ENCODE measurements around the gene NUMA1. TPM values are rescaled to one million over a fixed set of nuclear protein-coding genes. Genes with fewer than 3 reads are reported as not detected.

Gene NUMA1
- polyA plus RNA-seq, 4 donors: 68.1 to 286 (median 119) TPM

DNA sequence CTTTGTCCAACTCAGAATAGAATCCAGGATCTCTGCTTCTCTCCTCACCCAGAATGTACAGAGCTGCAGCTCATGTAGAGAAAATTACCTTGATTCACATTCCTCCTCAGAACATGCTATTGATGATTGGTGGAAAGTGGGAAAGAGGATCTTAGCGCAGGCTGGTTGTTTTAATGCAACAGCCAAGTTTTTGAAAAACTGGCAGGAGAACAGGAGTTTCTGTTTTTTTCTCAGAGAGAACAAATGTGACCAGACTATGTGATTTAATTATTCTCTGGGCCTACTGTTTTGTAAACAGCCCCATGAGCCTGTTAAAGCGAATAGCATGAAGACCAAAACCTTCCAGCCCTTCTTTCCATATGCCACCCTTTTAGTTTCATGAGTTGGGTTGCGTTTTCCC lies 100.7 kb downstream of the NUMA1 start:
- no peak overlapping the region for H3K4me3 ChIP-seq (ENCODE audit: low read depth in 1 of 3, low read length in 3 of 3)
- H3K36me3 ChIP-seq (ENCODE audit: control insufficient read depth in 3 of 3, insufficient read depth in 2 of 3, low read depth in 1 of 3, low read length in 3 of 3): peaks cover 4 to 24% (median 11%) of the 10 kb centered on the region in 3 donors
- WGBS, 3 donors: 85 to 94% (median 91%) methylated on average over 3 of the region's 3 CpGs
- FAIRE-seq (no peak), DNase-seq (no peak)
- H3K9me3 ChIP-seq (ENCODE audit: control insufficient read depth in 2 of 2, insufficient read depth in 1 of 2, low read depth in 1 of 2, low read length in 1 of 2): no peaks in the 10 kb centered on the region
- H3K27me3 ChIP-seq (ENCODE audit: control insufficient read depth in 3 of 3, insufficient read depth in 3 of 3, low read length in 3 of 3): no peaks in the 10 kb centered on the region
- no peak overlapping the region for H3K27ac ChIP-seq (ENCODE audit: low read depth in 1 of 3, low read length in 2 of 3)
- H3K4me1 ChIP-seq (ENCODE audit: control insufficient read depth in 3 of 3, insufficient read depth in 2 of 3, low read depth in 1 of 3, low read length in 2 of 3): no peaks in the 10 kb centered on the region

DNA sequence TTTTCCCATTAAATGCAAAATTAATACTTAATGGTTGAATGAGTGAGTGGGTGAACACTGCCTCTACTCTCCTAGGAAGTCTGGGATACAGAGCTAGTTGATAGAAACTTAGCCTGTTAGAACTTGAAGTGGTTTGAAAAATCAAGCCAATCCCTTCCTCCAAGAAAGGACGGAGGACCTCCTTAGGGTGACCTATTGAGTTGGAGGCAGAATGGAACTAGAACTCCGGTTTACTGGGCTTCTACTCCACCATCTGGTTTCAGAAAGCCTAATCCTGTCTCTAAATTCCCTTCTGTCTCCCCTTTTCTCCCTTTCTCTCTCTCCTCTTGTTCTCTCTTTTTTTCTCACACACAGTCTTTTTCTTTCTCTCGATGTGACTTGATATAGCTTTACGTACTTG lies 101.2 kb downstream of the NUMA1 start:
- Histone ChIP-seq H3K4me3 (ENCODE audit: low read depth in 1 of 3, low read length in 3 of 3) (no peak overlapping the region), H3K27ac (ENCODE audit: low read depth in 1 of 3, low read length in 2 of 3) (no peak overlapping the region), H3K27me3 (ENCODE audit: control insufficient read depth in 3 of 3, insufficient read depth in 3 of 3, low read length in 3 of 3) (no peaks in the 10 kb centered on the region), H3K4me1 (ENCODE audit: control insufficient read depth in 3 of 3, insufficient read depth in 2 of 3, low read depth in 1 of 3, low read length in 2 of 3) (no peaks in the 10 kb centered on the region), H3K9me3 (ENCODE audit: control insufficient read depth in 2 of 2, insufficient read depth in 1 of 2, low read depth in 1 of 2, low read length in 1 of 2) (no peaks in the 10 kb centered on the region), H3K36me3 (ENCODE audit: control insufficient read depth in 3 of 3, insufficient read depth in 2 of 3, low read depth in 1 of 3, low read length in 3 of 3) (peaks cover 4 to 19% (median 11%) of the 10 kb centered on the region in 3 donors)
- DNase-seq (no peak), FAIRE-seq (no peak)
- WGBS, 3 donors: 92 to 97% (median 95%) methylated on average over 4 of the region's 4 CpGs

DNA sequence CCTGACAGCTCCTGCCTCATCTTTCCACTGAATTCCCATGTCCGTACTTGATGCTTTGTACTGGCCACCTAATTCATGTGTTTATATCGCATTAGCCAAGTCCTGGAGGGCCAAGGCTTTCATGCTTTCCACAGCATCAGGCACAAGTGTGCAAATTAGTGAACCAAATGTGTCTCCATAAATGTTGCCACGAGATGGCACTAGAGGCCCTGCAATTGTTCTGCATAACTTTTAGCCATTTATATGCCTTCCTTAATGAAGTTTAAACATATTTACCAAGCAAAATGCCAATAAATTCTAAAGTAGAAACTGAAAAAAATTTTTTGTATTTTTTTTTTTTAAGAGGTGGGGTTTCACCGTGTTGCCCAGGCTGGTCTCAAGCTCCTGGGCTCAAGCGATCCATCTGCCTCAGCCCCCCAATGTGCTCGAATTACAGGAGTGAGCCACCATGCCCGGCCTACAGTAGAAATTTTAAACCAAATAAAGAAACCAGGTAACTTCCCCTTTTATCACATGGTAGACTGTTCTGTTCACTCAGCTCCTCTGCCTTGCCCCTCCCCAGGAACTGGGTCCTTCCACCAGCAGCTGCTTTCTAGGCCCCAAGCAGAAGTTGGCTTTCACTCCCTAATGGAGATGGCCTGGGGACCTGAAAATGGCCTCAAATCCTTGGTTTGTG lies 102.5 kb downstream of the NUMA1 start:
- peaks cover 2 to 16% (median 9%) of the 10 kb centered on the region in 3 donors for H3K36me3 ChIP-seq (ENCODE audit: control insufficient read depth in 3 of 3, insufficient read depth in 2 of 3, low read depth in 1 of 3, low read length in 3 of 3)
- DNase-seq: peak; percentile 59 to 71
- no peak overlapping the region for H3K27ac ChIP-seq (ENCODE audit: low read depth in 1 of 3, low read length in 2 of 3)
- H3K4me3 ChIP-seq (ENCODE audit: low read depth in 1 of 3, low read length in 3 of 3): no peak overlapping the region
- H3K27me3 ChIP-seq (ENCODE audit: control insufficient read depth in 3 of 3, insufficient read depth in 3 of 3, low read length in 3 of 3): no peaks in the 10 kb centered on the region
- no peaks in the 10 kb centered on the region for H3K4me1 ChIP-seq (ENCODE audit: control insufficient read depth in 3 of 3, insufficient read depth in 2 of 3, low read depth in 1 of 3, low read length in 2 of 3)
- WGBS, 3 donors: 57 to 61% (median 58%) methylated on average over 7 of the region's 7 CpGs
- no peaks in the 10 kb centered on the region for H3K9me3 ChIP-seq (ENCODE audit: control insufficient read depth in 2 of 2, insufficient read depth in 1 of 2, low read depth in 1 of 2, low read length in 1 of 2)
- no peak for FAIRE-seq

DNA sequence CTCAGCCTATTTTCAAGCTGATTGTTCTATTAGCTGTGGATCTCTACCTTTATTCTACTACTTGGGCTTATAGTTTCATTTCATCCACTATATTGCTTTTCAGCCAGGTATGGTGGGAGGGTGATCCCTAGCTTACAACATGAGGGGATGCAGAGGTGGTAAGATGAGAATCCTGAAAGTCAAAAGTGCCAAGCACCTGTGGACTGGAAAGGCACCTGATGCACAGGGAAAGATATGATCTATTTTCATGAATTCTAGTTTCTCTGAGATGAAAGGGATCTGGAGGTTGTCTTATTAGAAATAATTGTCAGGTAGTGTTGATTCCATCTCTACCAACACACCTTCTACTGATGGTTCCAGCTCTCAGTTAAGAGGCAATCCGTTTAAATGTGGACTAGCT lies 103.3 kb downstream of the NUMA1 start:
- FAIRE-seq (no peak), DNase-seq (no peak)
- Histone ChIP-seq H3K27me3 (ENCODE audit: control insufficient read depth in 3 of 3, insufficient read depth in 3 of 3, low read length in 3 of 3) (no peaks in the 10 kb centered on the region), H3K36me3 (ENCODE audit: control insufficient read depth in 3 of 3, insufficient read depth in 2 of 3, low read depth in 1 of 3, low read length in 3 of 3) (peaks cover 2 to 15% (median 9%) of the 10 kb centered on the region in 3 donors), H3K4me3 (ENCODE audit: low read depth in 1 of 3, low read length in 3 of 3) (no peak overlapping the region), H3K4me1 (ENCODE audit: control insufficient read depth in 3 of 3, insufficient read depth in 2 of 3, low read depth in 1 of 3, low read length in 2 of 3) (no peaks in the 10 kb centered on the region), H3K9me3 (ENCODE audit: control insufficient read depth in 2 of 2, insufficient read depth in 1 of 2, low read depth in 1 of 2, low read length in 1 of 2) (no peaks in the 10 kb centered on the region), H3K27ac (ENCODE audit: low read depth in 1 of 3, low read length in 2 of 3) (no peak overlapping the region)
- 65 to 80% (median 68%) methylated on average over 1 of the region's 1 CpG for WGBS, 3 donors

DNA sequence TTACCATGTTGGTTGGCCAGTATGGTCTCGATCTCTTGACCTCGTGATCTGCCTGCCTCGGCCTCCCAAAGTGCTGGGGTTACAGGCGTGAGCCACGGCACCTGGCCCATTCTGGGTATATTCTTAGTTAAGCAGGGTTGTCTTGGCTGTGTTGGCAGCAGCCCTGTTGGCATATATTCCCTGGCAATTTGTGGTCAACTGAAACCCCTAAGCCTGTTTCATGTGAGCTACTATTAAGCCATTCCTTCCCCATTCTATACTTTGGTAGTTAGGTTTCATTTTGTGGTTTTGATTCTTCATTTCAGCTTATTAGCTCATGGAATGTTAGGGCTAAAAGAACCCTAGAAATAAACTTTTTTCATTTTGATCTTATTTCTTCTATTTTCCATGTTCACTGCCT lies 103.8 kb downstream of the NUMA1 start:
- 94 to 98% (median 97%) methylated on average over 5 of the region's 5 CpGs for WGBS, 3 donors
- H3K9me3 ChIP-seq (ENCODE audit: control insufficient read depth in 2 of 2, insufficient read depth in 1 of 2, low read depth in 1 of 2, low read length in 1 of 2): no peaks in the 10 kb centered on the region
- no peak for FAIRE-seq

DNA sequence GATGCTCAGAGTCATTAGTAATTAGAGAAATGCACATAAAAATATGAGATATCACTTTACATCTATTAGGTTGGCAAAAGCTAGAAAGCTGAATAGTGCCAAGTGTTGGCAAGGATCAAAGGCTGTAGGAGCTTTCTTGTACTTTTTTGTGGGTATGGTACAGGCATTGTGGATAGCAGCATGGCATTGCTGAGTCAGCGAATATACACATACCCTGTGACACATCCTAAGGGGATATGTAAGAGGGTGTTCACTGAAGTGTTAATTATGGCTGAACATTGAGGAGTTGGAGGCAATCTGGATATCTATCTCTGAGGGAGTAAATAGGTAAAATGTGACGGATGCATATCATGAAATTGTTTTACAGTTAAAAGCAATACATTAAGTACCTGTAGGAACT lies 108.7 kb downstream of the NUMA1 start:
- H3K4me3 ChIP-seq (ENCODE audit: low read depth in 1 of 3, low read length in 3 of 3): no peak overlapping the region
- no peak for FAIRE-seq

More for the DNA sequence above, 103.8 kb downstream of the NUMA1 start:
- peaks cover 2 to 15% (median 9%) of the 10 kb centered on the region in 3 donors for H3K36me3 ChIP-seq (ENCODE audit: control insufficient read depth in 3 of 3, insufficient read depth in 2 of 3, low read depth in 1 of 3, low read length in 3 of 3)
- no peak overlapping the region for H3K27ac ChIP-seq (ENCODE audit: low read depth in 1 of 3, low read length in 2 of 3)
- no peaks in the 10 kb centered on the region for H3K4me1 ChIP-seq (ENCODE audit: control insufficient read depth in 3 of 3, insufficient read depth in 2 of 3, low read depth in 1 of 3, low read length in 2 of 3)
- H3K27me3 ChIP-seq (ENCODE audit: control insufficient read depth in 3 of 3, insufficient read depth in 3 of 3, low read length in 3 of 3): no peaks in the 10 kb centered on the region
- no peak for DNase-seq
- H3K4me3 ChIP-seq (ENCODE audit: low read depth in 1 of 3, low read length in 3 of 3): no peak overlapping the region

DNA sequence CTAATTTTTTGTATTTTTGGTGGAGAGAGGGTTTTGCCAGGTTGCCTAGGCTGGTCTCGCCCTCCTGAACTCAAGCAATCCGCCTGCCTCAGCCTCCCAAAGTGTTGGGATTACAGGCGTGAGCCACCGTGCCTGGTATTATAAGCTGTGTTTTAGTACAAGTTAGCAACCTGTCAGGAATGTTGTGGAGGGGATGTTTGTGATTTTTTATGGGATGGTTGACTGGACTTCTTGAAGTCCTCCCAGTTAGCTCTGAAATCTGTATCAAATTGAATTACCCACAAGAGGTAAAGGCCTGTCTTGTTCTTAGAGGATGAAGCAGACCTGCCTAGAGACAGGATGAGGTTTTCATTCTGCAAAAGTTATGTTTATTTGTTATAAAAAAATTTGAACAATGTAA lies 115.7 kb downstream of the NUMA1 start:
- H3K9me3 ChIP-seq (ENCODE audit: control insufficient read depth in 2 of 2, insufficient read depth in 1 of 2, low read depth in 1 of 2, low read length in 1 of 2): no peaks in the 10 kb centered on the region
- no peaks in the 10 kb centered on the region for H3K4me1 ChIP-seq (ENCODE audit: control insufficient read depth in 3 of 3, insufficient read depth in 2 of 3, low read depth in 1 of 3, low read length in 2 of 3)
- H3K4me3 ChIP-seq (ENCODE audit: low read depth in 1 of 3, low read length in 3 of 3): no peak overlapping the region
- 92 to 96% (median 94%) methylated on average over 4 of the region's 4 CpGs for WGBS, 3 donors
- peaks cover 5 to 40% (median 9%) of the 10 kb centered on the region in 3 donors for H3K36me3 ChIP-seq (ENCODE audit: control insufficient read depth in 3 of 3, insufficient read depth in 2 of 3, low read depth in 1 of 3, low read length in 3 of 3)
- no peaks in the 10 kb centered on the region for H3K27me3 ChIP-seq (ENCODE audit: control insufficient read depth in 3 of 3, insufficient read depth in 3 of 3, low read length in 3 of 3)
- H3K27ac ChIP-seq (ENCODE audit: low read depth in 1 of 3, low read length in 2 of 3): no peak overlapping the region
- FAIRE-seq: no peak
- no peak for DNase-seq

More for the DNA sequence above, 108.7 kb downstream of the NUMA1 start:
- H3K4me1 ChIP-seq (ENCODE audit: control insufficient read depth in 3 of 3, insufficient read depth in 2 of 3, low read depth in 1 of 3, low read length in 2 of 3): no peaks in the 10 kb centered on the region
- no peak for DNase-seq
- no peak overlapping the region for H3K27ac ChIP-seq (ENCODE audit: low read depth in 1 of 3, low read length in 2 of 3)
- H3K36me3 ChIP-seq (ENCODE audit: control insufficient read depth in 3 of 3, insufficient read depth in 2 of 3, low read depth in 1 of 3, low read length in 3 of 3): peaks cover under 1 to 21% (median 11%) of the 10 kb centered on the region in 3 donors
- H3K27me3 ChIP-seq (ENCODE audit: control insufficient read depth in 3 of 3, insufficient read depth in 3 of 3, low read length in 3 of 3): no peaks in the 10 kb centered on the region
- no peaks in the 10 kb centered on the region for H3K9me3 ChIP-seq (ENCODE audit: control insufficient read depth in 2 of 2, insufficient read depth in 1 of 2, low read depth in 1 of 2, low read length in 1 of 2)
- WGBS, 3 donors: 96 to 100% (median 96%) methylated on average over 2 of the region's 2 CpGs

DNA sequence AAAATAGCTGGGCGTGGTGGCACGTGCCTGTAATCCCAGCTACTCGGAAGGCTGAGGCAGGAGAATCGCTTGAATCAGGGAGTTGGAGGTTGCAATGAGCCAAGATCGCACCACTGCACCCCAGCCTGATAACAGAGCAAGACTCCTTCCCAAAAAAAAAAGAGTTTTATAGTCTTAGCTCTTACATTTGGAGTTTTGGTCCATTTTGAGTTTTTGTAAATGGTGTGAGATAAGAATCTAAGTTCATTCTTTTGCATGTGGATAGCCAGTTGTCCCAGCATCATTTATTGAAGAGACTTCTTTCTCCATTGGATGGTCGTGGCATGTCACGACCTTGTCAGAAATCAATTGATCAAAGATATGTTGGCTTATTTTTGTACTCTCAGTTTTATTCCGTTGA lies 116.9 kb downstream of the NUMA1 start:
- FAIRE-seq: no peak
- Histone ChIP-seq H3K27ac (ENCODE audit: low read depth in 1 of 3, low read length in 2 of 3) (no peak overlapping the region), H3K4me1 (ENCODE audit: control insufficient read depth in 3 of 3, insufficient read depth in 2 of 3, low read depth in 1 of 3, low read length in 2 of 3) (no peaks in the 10 kb centered on the region), H3K27me3 (ENCODE audit: control insufficient read depth in 3 of 3, insufficient read depth in 3 of 3, low read length in 3 of 3) (no peaks in the 10 kb centered on the region), H3K9me3 (ENCODE audit: control insufficient read depth in 2 of 2, insufficient read depth in 1 of 2, low read depth in 1 of 2, low read length in 1 of 2) (no peaks in the 10 kb centered on the region), H3K36me3 (ENCODE audit: control insufficient read depth in 3 of 3, insufficient read depth in 2 of 3, low read depth in 1 of 3, low read length in 3 of 3) (peaks cover 5 to 36% (median 9%) of the 10 kb centered on the region in 3 donors), H3K4me3 (ENCODE audit: low read depth in 1 of 3, low read length in 3 of 3) (no peak overlapping the region)
- DNase-seq: no peak
- 94 to 99% (median 95%) methylated on average over 8 of the region's 8 CpGs for WGBS, 3 donors

Measured in small intestine (tissue), 7 donors.